Measurements from ENCODE around the gene MESP1. TPM values are rescaled to one million over a fixed set of nuclear protein-coding genes. Genes with fewer than 3 reads are reported as not detected.

The MESP1 gene
- total and polyA plus RNA-seq, 2 of the 8 experiments (the other 6 are each of a cell fraction or from before 2014, with no cell fraction given) = 0.15 to 0.23 TPM

DNA sequence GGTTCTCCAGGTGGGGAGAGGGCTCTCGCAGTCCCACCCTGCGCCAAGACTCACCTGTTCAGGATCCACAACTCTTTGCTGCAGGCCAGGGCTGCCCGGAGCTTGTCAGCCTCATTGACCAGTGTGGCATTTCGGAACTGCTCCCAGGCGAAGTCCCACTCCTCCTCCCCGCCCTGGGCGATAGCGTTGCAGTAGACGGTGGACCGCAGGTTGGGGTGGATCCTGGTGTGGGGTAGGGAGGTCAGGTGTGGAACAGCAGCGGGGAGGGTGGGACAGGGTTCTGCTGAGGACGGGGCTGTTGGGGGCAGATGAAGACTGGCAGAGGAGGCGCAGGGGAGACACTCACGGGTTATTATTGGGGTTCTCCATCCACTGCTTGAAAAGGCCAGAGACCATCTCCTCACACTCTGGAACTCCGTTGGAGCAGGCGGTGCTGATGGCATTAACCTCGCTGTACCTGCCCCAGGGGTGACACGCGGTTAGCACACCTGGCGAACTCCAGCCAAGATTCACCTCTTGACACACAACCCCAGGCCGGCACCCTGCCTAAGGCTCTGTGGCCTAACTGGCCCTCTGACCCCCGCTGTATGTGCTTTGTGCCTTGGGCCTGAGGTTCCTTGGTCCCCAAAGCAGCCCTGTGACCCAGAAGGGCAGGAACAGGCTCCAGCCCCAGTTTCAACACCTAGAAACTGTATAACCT lies 41.2 kb upstream of the MESP1 start:
- H3K56ac ChIP-seq (replicated peaks; ENCODE audit: insufficient read length, low read depth, low read length) = no peak overlapping the region

More for the DNA sequence above, 41.2 kb upstream of the MESP1 start:
- CTCF ChIA-PET (ENCODE audit: partially characterized antibody) = interaction anchor here (0.6 to 2.9 kb wide), 5 partner anchors 10 to 96 kb away, joined by 3 to 7 read pairs (median 4); no protein-coding TSS in a partner anchor
- Histone ChIP-seq H2BK15ac (ENCODE audit: low read length) (no peak overlapping the region), H3K18ac (ENCODE audit: extremely low read depth, low read length) (no peak overlapping the region), H4K91ac (replicated peaks; ENCODE audit: insufficient read length, low read length) (no peak overlapping the region), H3K27ac (ENCODE audit: low read depth, low read length) (no peak overlapping the region), H3K4me3 (ENCODE audit: extremely low read depth in 1 of 4, insufficient read depth in 2 of 4, low read depth in 3 of 4, low read length in 4 of 4) (no peak overlapping the region), H3K23me2 (ENCODE audit: low read depth, low read length) (no peaks in the 10 kb centered on the region), H3K79me1 (ENCODE audit: low read depth, low read length) (no peaks in the 10 kb centered on the region), H4K8ac (ENCODE audit: extremely low read depth, insufficient read depth, low read length) (no peak overlapping the region; the same call in 1 of the 2 replicates), H2BK5ac (ENCODE audit: low read depth, low read length) (no peak overlapping the region), H4K5ac (ENCODE audit: insufficient read length, low read depth, low read length) (no peak overlapping the region), H3K9me3 (ENCODE audit: insufficient read depth in 2 of 2, low read depth in 1 of 2, low read length in 1 of 2) (peaks cover 0 to 3% of the 10 kb centered on the region in 2 experiments; a peak in 2 of 4 replicates), H2BK12ac (ENCODE audit: low read depth, low read length) (no peak overlapping the region), H3K14ac (ENCODE audit: insufficient read length) (no peak overlapping the region), H3K23ac (ENCODE audit: insufficient read length) (no peak overlapping the region), H3K36me3 (ENCODE audit: control insufficient read depth in 2 of 4, insufficient read depth in 4 of 4, low read length in 3 of 4) (no peaks in the 10 kb centered on the region), H3K4me2 (ENCODE audit: insufficient read depth in 1 of 2, low read depth in 2 of 2, low read length in 2 of 2) (no peak overlapping the region), H3K9ac (replicated peaks in 1 of 4; ENCODE audit: extremely low read depth in 1 of 4, low read depth in 3 of 4, low read length in 3 of 4) (no peak overlapping the region), H3K4ac (replicated peaks; ENCODE audit: insufficient read length, low read depth, low read length) (no peak overlapping the region), H2AK5ac (ENCODE audit: low read depth, low read length) (no peak overlapping the region), H3K4me1 (replicated peaks in 1 of 4; ENCODE audit: control insufficient read depth in 3 of 4, insufficient read depth in 4 of 4, low read length in 3 of 4) (no peaks in the 10 kb centered on the region), H2BK20ac (ENCODE audit: low read length) (no peak overlapping the region), H4K20me1 (replicated peaks in 1 of 2; ENCODE audit: control insufficient read depth in 1 of 2, insufficient read depth in 2 of 2, low read length in 2 of 2) (no peaks in the 10 kb centered on the region), H3K27me3 (replicated peaks in 1 of 4; ENCODE audit: control insufficient read depth in 3 of 4, extremely low read depth in 1 of 4, insufficient read depth in 3 of 4, low read length in 3 of 4) (no peaks in the 10 kb centered on the region; a peak in 1 of 7 replicates), H2BK120ac (replicated peaks; ENCODE audit: low read depth, low read length) (no peak overlapping the region), H3K79me2 (ENCODE audit: control insufficient read depth in 1 of 2, insufficient read depth in 2 of 2, low read length in 2 of 2) (no peaks in the 10 kb centered on the region), H2AFZ (ENCODE audit: low read length) (no peak overlapping the region)
- POLR2A ChIA-PET (ENCODE audit: partially characterized antibody) = interaction anchor here (0.9 kb wide), 1 partner anchor 10 kb away, joined by 3 read pairs; no protein-coding TSS in a partner anchor
- FAIRE-seq = no peak
- WGBS, 2 experiments (ENCODE audit: extremely low coverage in 1 of 2, insufficient coverage in 1 of 2, insufficient read length in 1 of 2, insufficient replicate concordance in 2 of 2, low coverage in 1 of 2, low lambda C conversion rate in 2 of 2, missing lambda C conversion rate in 1 of 2) = 84% methylated on average over 19 of the region's 22 CpGs; no CpG with 5 or more reads in 1 of the 2 experiments
- no peak for DNase-seq (ENCODE audit: low read depth in 1 of 2, low spot score in 2 of 2)
- TF ChIP-seq ZNF274 (IDR thresholded peaks at IDR 0.05; ENCODE audit: borderline replicate concordance, extremely low read depth, low read length) (no peak), KDM4A (IDR thresholded peaks at IDR 0.05; ENCODE audit: low read depth, low read length, severe bottlenecking) (no peak), MAFK (IDR thresholded peaks at IDR 0.05; ENCODE audit: low read depth, low read length) (no peak), KDM1A (IDR thresholded peaks at IDR 0.05; ENCODE audit: borderline replicate concordance, low read length) (no peak), TEAD4 (IDR thresholded peaks at IDR 0.05; ENCODE audit: low read depth, low read length) (no peak)
